GM12878 (cell line): ENCODE measurements around the gene NDE1. TPM values are rescaled to one million over a fixed set of nuclear protein-coding genes. Genes with fewer than 3 reads are reported as not detected.
A peak's percentile ranks its signal among the peaks of the same experiment; 100 is the strongest.

ENCODE experiments used
- ATAC-seq: fragments of 200-7000 bp; cut with Tn5 transposase; 3 replicates; pipeline ENCODE4 v1.9.1; 2020; ENCODE audit warnings: mild to moderate bottlenecking, moderate library complexity
- BruUV-seq: library from RNA; stranded (reverse); fragments of 400-500 nt; replicated peaks from 2 replicates; lab custom pipeline; 2021; lab: Mats Ljungman, UMichigan
- CTCF ChIA-PET: fragments of 300-600 bp; sonication (Branson Sonifier 250); formaldehyde crosslinking; extraction: SDS; loops from one replicate; lab custom pipeline; 2021; ENCODE audit warnings: inconsistent platforms; lab: Yijun Ruan, JAX
- POLR2A ChIA-PET: fragments of 350-600 bp; formaldehyde crosslinking; extraction: SDS; loops from one replicate; lab custom pipeline; 2021; ENCODE audit warnings: inconsistent platforms; lab: Charles Lee
- RAD21 ChIA-PET: fragments of 300-600 bp; sonication (Branson Sonifier 250); formaldehyde crosslinking; loops from one replicate; lab custom pipeline; 2023; ENCODE audit warnings: antibody characterized with exemption; ENCODE audit not compliant: unreplicated experiment; lab: Charles Lee
- SMC1A ChIA-PET: fragments of 300-600 bp; sonication (Branson Sonifier 250); formaldehyde crosslinking; loops from one replicate; lab custom pipeline; 2023; ENCODE audit not compliant: unreplicated experiment, uncharacterized antibody; lab: Charles Lee
- DNase-seq: peaks from one replicate; pipeline ENCODE4 v3.0.0-alpha.2; 2011; ENCODE audit warnings: low read depth, low spot score
- FAIRE-seq: peaks from 3 replicates; lab custom pipeline; 2011; peaks lifted over from hg19 to GRCh38; lab: Jason Lieb, UNC
- H2AFZ ChIP-seq: 2 replicates; pipeline ENCODE4 v1.6.0; 2011; ENCODE audit warnings: low read depth, low read length, control low read depth; ENCODE audit not compliant: control insufficient read depth
- H3K27ac ChIP-seq: 2 replicates; pipeline ENCODE4 v1.5.1; 2011; ENCODE audit warnings: control low read depth; ENCODE audit not compliant: control insufficient read depth, insufficient read depth
- H3K27me3 ChIP-seq, 2 experiments: replicated peaks in 1 of 2; 2 replicates each; pipeline versions ENCODE4 v1.6.0 to v1.6.1; 2011; ENCODE audit warnings: low read length in 1 of 2; ENCODE audit not compliant: control insufficient read depth in 2 of 2, insufficient read depth in 2 of 2
- H3K36me3 ChIP-seq, 2 experiments: 2 replicates each; pipeline ENCODE4 v1.5.1; 2011; ENCODE audit warnings: low read length in 1 of 2; ENCODE audit not compliant: control insufficient read depth in 2 of 2, insufficient read depth in 2 of 2
- H3K4me1 ChIP-seq: 2 replicates; pipeline ENCODE4 v1.6.1; 2011; ENCODE audit warnings: mild to moderate bottlenecking, low read length, moderate library complexity, mixed read lengths; ENCODE audit not compliant: control insufficient read depth, insufficient read depth
- H3K4me2 ChIP-seq: 2 replicates; pipeline ENCODE4 v1.6.0; 2011; ENCODE audit warnings: control low read depth; ENCODE audit not compliant: control insufficient read depth, insufficient read depth
- H3K4me3 ChIP-seq: fragments of 200-600 bp; sonication (generic); 2 replicates; pipeline ENCODE4 v1.5.1; 2016
- H3K79me2 ChIP-seq: 2 replicates; pipeline ENCODE4 v1.6.0; 2011; ENCODE audit warnings: low read length; ENCODE audit not compliant: control insufficient read depth, insufficient read depth
- H3K9ac ChIP-seq: 2 replicates; pipeline ENCODE4 v1.8.0; 2011; ENCODE audit warnings: low read length, control low read depth, mixed read lengths; ENCODE audit not compliant: control insufficient read depth, insufficient read depth
- H3K9me3 ChIP-seq: replicated peaks from 3 replicates; pipeline ENCODE4 v1.5.1; 2011; ENCODE audit warnings: mild to moderate bottlenecking, low read length; ENCODE audit not compliant: control insufficient read depth, insufficient read depth
- H4K20me1 ChIP-seq: 2 replicates; pipeline ENCODE4 v1.6.0; 2011; ENCODE audit not compliant: control insufficient read depth, insufficient read depth
- FOXM1 ChIP-seq: IDR thresholded peaks from 2 replicates; pipeline ENCODE4 v1.6.1; 2012; ENCODE audit warnings: low read depth, mild to moderate bottlenecking, inconsistent platforms, low read length, moderate library complexity
- KDM1A ChIP-seq: fragments of 200-600 bp; sonication (generic); IDR thresholded peaks from 2 replicates; pipeline ENCODE4 v1.6.1; 2016; ENCODE audit warnings: borderline replicate concordance
- MTA3 ChIP-seq: IDR thresholded peaks from 2 replicates; pipeline ENCODE4 v1.6.1; 2012; ENCODE audit warnings: low read length, inconsistent platforms, borderline replicate concordance
- NBN ChIP-seq: fragments of 450-650 bp; IDR thresholded peaks from 2 replicates; pipeline ENCODE4 v1.6.1; 2016
- POLR2AphosphoS2 ChIP-seq: IDR thresholded peaks from 2 replicates; pipeline ENCODE4 v1.6.1; 2011; ENCODE audit warnings: low read depth, mild to moderate bottlenecking, low read length, improper control_type of control experiment, moderate library complexity
- TBL1XR1 ChIP-seq: IDR thresholded peaks from 2 replicates; pipeline ENCODE4 v1.6.1; 2012; ENCODE audit warnings: low read depth, low read length, improper control_type of control experiment
- WGBS: methylation state at CpG from one replicate; pipeline ENCODE4 v1.1.6; 2016; ENCODE audit warnings: low lambda C conversion rate; ENCODE audit not compliant: insufficient replicate concordance, insufficient coverage; ENCODE audit errors: missing lambda C conversion rate; 5-methylcytosine and 5-hydroxymethylcytosine counted together
- in situ Hi-C: fragments of 300-500 bp; cut with MboI; formaldehyde crosslinking; loops from 9 replicates; pipeline ENCODE4 v1.14.3; 2018; ENCODE audit warnings: mixed read lengths
- intact Hi-C: fragments of 100-400 bp; cut with micrococcal nuclease; formaldehyde crosslinking; loops from one replicate; pipeline ENCODE4 v1.14.2; 2022; ENCODE audit not compliant: unreplicated experiment
- polyA plus RNA-seq, 11 experiments: library from polyadenylated mRNA; depleted of rRNA in 4 of 11; unstranded in 6 of 11; stranded (reverse) in 5 of 11; fragments of >200 nt; fragmentation: Nextera tagmentation in 4 of 11; fragmentation: Illumina TruSeq in 1 of 11; extraction: Ambion mirVana in 4 of 11; extraction: Trizol in 1 of 11; gene quantifications; 1 replicate in 1 of 11; 2 replicates in 10 of 11; pipeline versions ENCODE4 v1.2.1 to v1.2.3, GENCODE V29; 2011 to 2016; ENCODE audit warnings: inconsistent platforms in 2 of 11, missing spikeins in 2 of 11, low read depth in 1 of 11
- total RNA-seq, 4 experiments: library from RNA; depleted of rRNA in 3 of 4; stranded (reverse); fragments of >200 nt in 3 of 4; fragmentation: Illumina TruSeq in 1 of 4; extraction: Trizol in 1 of 4; gene quantifications; 2 replicates each; pipeline versions ENCODE4 v1.2.1 to v1.2.3, GENCODE V29; 2013 to 2021
- TF ChIP-seq, protein P1 (sequence below): fragments of 450-650 bp; IDR thresholded peaks from 2 replicates; pipeline ENCODE4 v1.6.1; 2017; ENCODE audit warnings: antibody characterized with exemption, mild to moderate bottlenecking, moderate library complexity
- TF ChIP-seq, protein P2 (sequence below): fragments of 450-650 bp; formaldehyde crosslinking; IDR thresholded peaks from 2 replicates; pipeline ENCODE4 v1.4.0; 2022; ENCODE audit warnings: mild to moderate bottlenecking, moderate library complexity
- TF ChIP-seq, protein P3 (sequence below), 3 experiments: IDR thresholded peaks in 2 of 3; conservative IDR thresholded peaks in 1 of 3; 2 replicates each; pipeline ENCODE4 v1.5.1; 2011; ENCODE audit warnings: low read depth in 3 of 3, low read length in 3 of 3, mild to moderate bottlenecking in 3 of 3, control low read depth in 2 of 3, moderate library complexity in 2 of 3, inconsistent platforms in 1 of 3, mixed read lengths in 1 of 3; ENCODE audit not compliant: control insufficient read depth in 2 of 3, insufficient read depth in 1 of 3; ENCODE audit errors: extremely low read depth in 1 of 3
- TF ChIP-seq, protein P4 (sequence below): fragments of 450-650 bp; IDR thresholded peaks from 2 replicates; pipeline ENCODE4 v1.6.1; 2017; ENCODE audit warnings: mild to moderate bottlenecking
- TF ChIP-seq, protein P5 (sequence below): IDR thresholded peaks from 2 replicates; pipeline ENCODE4 v1.6.1; 2012; ENCODE audit warnings: low read length, inconsistent platforms

The NDE1 gene
- total and polyA plus RNA-seq, 10 of the 15 experiments (the other 5 are each of a cell fraction or from before 2014, with no cell fraction given) = 5.7 to 148 (median 87.8) TPM

GRCh38 chr16:15703029-15703736 lies 53.1 kb downstream of the NDE1 start:
- FAIRE-seq = no peak
- no peak for ATAC-seq
- RAD21 ChIA-PET = interaction anchor here (1.1 to 1.5 kb wide), 2 partner anchors 12 to 61 kb away, joined by 3 read pairs; no protein-coding TSS in a partner anchor
- SMC1A ChIA-PET = no interaction called here
- in situ Hi-C loops (no loop called here), intact Hi-C loops (loop anchor here (10.0 kb wide), 1 partner anchor 278 kb away; no protein-coding TSS in a partner anchor)
- TSS peak; percentile 15 for BruUV-seq
- no peaks in the 10 kb centered on the region for H3K9me3 ChIP-seq
- no peak overlapping the region for H3K4me2 ChIP-seq
- no peak overlapping the region for H2AFZ ChIP-seq
- CTCF ChIA-PET = interaction anchor here (0.9 to 2.8 kb wide), 7 partner anchors 8 to 77 kb away, joined by 3 to 18 read pairs (median 3); no protein-coding TSS in a partner anchor
- no peak overlapping the region for H3K9ac ChIP-seq
- no peak for DNase-seq
- 86% methylated on average over 14 of the region's 14 CpGs for WGBS
- H3K4me3 ChIP-seq = no peak overlapping the region
- no peaks in the 10 kb centered on the region for H3K79me2 ChIP-seq
- H3K27ac ChIP-seq = no peak overlapping the region
- peaks cover 21 to 36% of the 10 kb centered on the region in 2 experiments for H3K36me3 ChIP-seq
- no peaks in the 10 kb centered on the region for H3K27me3 ChIP-seq
- H3K4me1 ChIP-seq = no peaks in the 10 kb centered on the region
- POLR2A ChIA-PET = no interaction called here
- H4K20me1 ChIP-seq = no peaks in the 10 kb centered on the region; the same call in 1 of the 2 replicates
- TF ChIP-seq KDM1A (no peak), TBL1XR1 (no peak), MTA3 (no peak), POLR2AphosphoS2 (no peak), NBN (no peak), FOXM1 (no peak)
- TF ChIP-seq, protein P1, sequence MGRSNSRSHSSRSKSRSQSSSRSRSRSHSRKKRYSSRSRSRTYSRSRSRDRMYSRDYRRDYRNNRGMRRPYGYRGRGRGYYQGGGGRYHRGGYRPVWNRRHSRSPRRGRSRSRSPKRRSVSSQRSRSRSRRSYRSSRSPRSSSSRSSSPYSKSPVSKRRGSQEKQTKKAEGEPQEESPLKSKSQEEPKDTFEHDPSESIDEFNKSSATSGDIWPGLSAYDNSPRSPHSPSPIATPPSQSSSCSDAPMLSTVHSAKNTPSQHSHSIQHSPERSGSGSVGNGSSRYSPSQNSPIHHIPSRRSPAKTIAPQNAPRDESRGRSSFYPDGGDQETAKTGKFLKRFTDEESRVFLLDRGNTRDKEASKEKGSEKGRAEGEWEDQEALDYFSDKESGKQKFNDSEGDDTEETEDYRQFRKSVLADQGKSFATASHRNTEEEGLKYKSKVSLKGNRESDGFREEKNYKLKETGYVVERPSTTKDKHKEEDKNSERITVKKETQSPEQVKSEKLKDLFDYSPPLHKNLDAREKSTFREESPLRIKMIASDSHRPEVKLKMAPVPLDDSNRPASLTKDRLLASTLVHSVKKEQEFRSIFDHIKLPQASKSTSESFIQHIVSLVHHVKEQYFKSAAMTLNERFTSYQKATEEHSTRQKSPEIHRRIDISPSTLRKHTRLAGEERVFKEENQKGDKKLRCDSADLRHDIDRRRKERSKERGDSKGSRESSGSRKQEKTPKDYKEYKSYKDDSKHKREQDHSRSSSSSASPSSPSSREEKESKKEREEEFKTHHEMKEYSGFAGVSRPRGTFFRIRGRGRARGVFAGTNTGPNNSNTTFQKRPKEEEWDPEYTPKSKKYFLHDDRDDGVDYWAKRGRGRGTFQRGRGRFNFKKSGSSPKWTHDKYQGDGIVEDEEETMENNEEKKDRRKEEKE = no peak
- TF ChIP-seq, protein P2, sequence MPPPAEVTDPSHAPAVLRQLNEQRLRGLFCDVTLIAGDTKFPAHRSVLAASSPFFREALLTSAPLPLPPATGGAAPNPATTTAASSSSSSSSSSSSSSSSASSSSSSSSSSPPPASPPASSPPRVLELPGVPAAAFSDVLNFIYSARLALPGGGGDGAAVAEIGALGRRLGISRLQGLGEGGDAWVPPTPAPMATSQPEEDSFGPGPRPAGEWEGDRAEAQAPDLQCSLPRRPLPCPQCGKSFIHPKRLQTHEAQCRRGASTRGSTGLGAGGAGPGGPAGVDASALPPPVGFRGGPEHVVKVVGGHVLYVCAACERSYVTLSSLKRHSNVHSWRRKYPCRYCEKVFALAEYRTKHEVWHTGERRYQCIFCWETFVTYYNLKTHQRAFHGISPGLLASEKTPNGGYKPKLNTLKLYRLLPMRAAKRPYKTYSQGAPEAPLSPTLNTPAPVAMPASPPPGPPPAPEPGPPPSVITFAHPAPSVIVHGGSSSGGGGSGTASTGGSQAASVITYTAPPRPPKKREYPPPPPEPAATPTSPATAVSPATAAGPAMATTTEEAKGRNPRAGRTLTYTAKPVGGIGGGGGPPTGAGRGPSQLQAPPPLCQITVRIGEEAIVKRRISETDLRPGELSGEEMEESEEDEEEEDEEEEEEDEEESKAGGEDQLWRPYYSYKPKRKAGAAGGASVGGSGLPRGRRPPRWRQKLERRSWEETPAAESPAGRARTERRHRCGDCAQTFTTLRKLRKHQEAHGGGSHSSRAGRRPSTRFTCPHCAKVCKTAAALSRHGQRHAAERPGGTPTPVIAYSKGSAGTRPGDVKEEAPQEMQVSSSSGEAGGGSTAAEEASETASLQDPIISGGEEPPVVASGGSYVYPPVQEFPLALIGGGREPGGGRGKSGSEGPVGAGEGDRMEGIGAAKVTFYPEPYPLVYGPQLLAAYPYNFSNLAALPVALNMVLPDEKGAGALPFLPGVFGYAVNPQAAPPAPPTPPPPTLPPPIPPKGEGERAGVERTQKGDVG (CRISPR knock-in tag) = no peak
- TF ChIP-seq, protein P3, sequence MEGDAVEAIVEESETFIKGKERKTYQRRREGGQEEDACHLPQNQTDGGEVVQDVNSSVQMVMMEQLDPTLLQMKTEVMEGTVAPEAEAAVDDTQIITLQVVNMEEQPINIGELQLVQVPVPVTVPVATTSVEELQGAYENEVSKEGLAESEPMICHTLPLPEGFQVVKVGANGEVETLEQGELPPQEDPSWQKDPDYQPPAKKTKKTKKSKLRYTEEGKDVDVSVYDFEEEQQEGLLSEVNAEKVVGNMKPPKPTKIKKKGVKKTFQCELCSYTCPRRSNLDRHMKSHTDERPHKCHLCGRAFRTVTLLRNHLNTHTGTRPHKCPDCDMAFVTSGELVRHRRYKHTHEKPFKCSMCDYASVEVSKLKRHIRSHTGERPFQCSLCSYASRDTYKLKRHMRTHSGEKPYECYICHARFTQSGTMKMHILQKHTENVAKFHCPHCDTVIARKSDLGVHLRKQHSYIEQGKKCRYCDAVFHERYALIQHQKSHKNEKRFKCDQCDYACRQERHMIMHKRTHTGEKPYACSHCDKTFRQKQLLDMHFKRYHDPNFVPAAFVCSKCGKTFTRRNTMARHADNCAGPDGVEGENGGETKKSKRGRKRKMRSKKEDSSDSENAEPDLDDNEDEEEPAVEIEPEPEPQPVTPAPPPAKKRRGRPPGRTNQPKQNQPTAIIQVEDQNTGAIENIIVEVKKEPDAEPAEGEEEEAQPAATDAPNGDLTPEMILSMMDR (IDR thresholded peaks at IDR 0.05 in 2 of 3, conservative IDR thresholded peaks at IDR 0.05 in 1 of 3; ENCODE audit: control insufficient read depth in 2 of 3, extremely low read depth in 1 of 3, insufficient read depth in 1 of 3, low read depth in 3 of 3, low read length in 3 of 3) = no peak
- TF ChIP-seq, protein P4, sequence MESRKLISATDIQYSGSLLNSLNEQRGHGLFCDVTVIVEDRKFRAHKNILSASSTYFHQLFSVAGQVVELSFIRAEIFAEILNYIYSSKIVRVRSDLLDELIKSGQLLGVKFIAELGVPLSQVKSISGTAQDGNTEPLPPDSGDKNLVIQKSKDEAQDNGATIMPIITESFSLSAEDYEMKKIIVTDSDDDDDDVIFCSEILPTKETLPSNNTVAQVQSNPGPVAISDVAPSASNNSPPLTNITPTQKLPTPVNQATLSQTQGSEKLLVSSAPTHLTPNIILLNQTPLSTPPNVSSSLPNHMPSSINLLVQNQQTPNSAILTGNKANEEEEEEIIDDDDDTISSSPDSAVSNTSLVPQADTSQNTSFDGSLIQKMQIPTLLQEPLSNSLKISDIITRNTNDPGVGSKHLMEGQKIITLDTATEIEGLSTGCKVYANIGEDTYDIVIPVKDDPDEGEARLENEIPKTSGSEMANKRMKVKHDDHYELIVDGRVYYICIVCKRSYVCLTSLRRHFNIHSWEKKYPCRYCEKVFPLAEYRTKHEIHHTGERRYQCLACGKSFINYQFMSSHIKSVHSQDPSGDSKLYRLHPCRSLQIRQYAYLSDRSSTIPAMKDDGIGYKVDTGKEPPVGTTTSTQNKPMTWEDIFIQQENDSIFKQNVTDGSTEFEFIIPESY = no peak
- TF ChIP-seq, protein P5, sequence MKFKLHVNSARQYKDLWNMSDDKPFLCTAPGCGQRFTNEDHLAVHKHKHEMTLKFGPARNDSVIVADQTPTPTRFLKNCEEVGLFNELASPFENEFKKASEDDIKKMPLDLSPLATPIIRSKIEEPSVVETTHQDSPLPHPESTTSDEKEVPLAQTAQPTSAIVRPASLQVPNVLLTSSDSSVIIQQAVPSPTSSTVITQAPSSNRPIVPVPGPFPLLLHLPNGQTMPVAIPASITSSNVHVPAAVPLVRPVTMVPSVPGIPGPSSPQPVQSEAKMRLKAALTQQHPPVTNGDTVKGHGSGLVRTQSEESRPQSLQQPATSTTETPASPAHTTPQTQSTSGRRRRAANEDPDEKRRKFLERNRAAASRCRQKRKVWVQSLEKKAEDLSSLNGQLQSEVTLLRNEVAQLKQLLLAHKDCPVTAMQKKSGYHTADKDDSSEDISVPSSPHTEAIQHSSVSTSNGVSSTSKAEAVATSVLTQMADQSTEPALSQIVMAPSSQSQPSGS = no peak
